VCaP (cell line): ENCODE results near the gene ALB.

Source experiments
- H3K27ac ChIP-seq: fragments of 450-650 bp; 2 replicates; pipeline ENCODE4 v1.5.1; 2017
- TF ChIP-seq, protein P1 (sequence below): fragments of 450-650 bp; conservative IDR thresholded peaks from 2 replicates; pipeline ENCODE4 v1.5.1; 2017; ENCODE audit warnings: mild to moderate bottlenecking, moderate library complexity

The ALB gene

DNA sequence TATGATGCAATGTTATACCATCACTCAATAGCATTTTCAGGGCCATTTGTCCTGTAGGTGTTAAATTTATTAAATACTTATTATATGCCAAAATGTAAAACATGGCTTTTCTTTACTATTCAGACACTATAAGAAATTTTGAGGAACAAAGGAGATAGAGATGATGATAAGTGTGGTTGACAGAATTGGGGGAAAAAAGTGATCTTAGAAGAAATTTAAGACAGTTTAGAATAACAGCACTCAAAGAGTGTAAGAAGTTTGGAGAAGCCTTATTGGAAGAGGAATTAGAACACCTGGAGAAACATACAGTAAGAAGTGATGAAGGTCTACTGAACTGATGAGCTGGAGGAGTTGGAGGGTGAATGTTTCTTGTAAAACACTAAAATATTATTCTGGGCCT is 19.1 kb downstream of the ALB start:
- H3K27ac ChIP-seq = no peak overlapping the region
- TF ChIP-seq, protein P1, sequence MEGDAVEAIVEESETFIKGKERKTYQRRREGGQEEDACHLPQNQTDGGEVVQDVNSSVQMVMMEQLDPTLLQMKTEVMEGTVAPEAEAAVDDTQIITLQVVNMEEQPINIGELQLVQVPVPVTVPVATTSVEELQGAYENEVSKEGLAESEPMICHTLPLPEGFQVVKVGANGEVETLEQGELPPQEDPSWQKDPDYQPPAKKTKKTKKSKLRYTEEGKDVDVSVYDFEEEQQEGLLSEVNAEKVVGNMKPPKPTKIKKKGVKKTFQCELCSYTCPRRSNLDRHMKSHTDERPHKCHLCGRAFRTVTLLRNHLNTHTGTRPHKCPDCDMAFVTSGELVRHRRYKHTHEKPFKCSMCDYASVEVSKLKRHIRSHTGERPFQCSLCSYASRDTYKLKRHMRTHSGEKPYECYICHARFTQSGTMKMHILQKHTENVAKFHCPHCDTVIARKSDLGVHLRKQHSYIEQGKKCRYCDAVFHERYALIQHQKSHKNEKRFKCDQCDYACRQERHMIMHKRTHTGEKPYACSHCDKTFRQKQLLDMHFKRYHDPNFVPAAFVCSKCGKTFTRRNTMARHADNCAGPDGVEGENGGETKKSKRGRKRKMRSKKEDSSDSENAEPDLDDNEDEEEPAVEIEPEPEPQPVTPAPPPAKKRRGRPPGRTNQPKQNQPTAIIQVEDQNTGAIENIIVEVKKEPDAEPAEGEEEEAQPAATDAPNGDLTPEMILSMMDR = no peak

DNA sequence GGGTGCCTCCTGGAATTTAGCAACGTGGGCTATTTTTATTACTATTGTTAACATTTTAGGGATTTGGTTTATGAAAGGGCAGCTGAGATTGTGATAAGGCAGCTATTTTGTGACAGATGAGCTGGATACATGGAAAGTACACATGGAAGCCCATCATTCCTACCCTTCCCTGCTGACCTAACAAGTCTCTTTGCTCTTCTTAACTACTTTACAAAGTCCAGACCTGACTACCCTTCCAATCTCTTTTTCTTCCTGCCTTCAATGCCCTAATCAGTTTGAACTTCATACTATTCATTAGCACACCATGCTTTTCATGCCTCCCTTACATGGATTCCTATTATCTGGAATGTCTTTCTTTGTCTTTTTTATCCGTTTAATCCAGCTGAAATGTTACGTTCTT is 22.6 kb downstream of the ALB start:
- TF ChIP-seq, protein P1 = no peak
- no peak overlapping the region for H3K27ac ChIP-seq

DNA sequence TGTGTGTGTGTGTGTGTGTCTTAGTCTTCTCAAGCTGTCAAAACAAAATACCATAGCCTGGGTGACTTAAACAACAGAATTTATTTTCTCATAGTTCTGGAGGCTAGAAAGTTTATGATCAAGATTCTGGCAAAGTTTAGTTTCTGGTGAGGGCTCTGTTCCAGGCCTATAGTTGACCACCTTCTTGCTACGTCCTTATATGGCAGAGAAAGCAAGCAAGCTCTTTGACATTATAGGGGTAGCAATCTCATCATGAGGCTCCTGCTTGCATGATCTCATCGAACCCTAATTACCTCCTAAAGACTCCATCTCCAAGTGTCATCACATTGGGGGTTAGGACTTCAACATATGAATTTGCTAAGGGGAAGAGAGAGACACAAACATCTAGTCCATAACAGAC is 25.0 kb downstream of the ALB start:
- no peak overlapping the region for H3K27ac ChIP-seq

DNA sequence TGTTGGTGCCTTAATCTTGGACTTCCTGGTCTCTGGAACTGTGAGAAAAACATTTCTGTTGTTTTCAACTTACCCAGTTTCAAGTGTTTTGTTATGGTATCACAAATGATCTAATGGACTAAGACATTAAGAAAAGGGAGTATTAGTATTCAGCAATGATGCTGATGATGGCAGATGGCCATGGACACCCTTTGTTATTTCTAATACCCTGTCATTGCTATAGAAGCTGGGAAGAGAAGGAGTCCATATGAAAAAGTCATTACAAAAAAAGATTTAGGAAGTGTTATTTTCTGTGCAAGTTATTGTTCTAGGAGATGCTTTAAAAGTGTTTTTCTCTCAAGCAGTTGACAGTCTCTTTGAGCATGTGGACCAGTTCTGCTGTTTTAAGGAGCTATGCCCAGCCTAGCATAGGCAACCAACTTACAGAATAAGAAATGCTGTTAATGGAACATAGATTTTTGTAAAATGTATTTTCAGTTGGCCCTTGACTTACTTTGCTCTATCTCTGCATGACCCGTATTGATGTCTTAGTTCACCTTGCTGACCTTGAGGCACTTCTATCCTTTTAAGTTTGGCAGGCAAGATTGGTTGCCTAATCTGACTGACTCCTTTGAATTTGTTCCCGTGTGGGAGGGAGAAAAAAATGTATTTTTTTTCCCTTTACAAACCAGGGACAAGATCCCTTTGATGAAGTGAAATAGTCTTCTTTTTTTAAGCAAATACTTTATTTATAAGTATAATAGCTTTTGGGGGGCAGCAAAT is 25.9 kb downstream of the ALB start:
- TF ChIP-seq, protein P1 = no peak
- no peak overlapping the region for H3K27ac ChIP-seq

More for the DNA sequence above, 25.0 kb downstream of the ALB start:
- TF ChIP-seq, protein P1 = no peak

DNA sequence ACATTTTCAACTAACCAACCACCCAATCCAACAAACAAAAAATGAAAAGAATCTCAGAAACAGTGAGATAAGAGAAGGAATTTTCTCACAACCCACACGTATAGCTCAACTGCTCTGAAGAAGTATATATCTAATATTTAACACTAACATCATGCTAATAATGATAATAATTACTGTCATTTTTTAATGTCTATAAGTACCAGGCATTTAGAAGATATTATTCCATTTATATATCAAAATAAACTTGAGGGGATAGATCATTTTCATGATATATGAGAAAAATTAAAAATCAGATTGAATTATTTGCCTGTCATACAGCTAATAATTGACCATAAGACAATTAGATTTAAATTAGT is 27.7 kb downstream of the ALB start:
- TF ChIP-seq, protein P1 = no peak
- no peak overlapping the region for H3K27ac ChIP-seq

DNA sequence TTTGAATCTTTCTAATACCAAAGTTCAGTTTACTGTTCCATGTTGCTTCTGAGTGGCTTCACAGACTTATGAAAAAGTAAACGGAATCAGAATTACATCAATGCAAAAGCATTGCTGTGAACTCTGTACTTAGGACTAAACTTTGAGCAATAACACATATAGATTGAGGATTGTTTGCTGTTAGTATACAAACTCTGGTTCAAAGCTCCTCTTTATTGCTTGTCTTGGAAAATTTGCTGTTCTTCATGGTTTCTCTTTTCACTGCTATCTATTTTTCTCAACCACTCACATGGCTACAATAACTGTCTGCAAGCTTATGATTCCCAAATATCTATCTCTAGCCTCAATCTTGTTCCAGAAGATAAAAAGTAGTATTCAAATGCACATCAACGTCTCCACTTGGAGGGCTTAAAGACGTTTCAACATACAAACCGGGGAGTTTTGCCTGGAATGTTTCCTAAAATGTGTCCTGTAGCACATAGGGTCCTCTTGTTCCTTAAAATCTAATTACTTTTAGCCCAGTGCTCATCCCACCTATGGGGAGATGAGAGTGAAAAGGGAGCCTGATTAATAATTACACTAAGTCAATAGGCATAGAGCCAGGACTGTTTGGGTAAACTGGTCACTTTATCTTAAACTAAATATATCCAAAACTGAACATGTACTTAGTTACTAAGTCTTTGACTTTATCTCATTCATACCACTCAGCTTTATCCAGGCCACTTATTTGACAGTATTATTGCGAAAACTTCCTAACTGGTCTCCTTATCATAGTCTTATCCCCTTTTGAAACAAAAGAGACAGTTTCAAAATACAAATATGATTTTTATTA is 28.3 kb downstream of the ALB start:
- no peak overlapping the region; the same call in 1 of the 2 replicates for H3K27ac ChIP-seq
- TF ChIP-seq, protein P1 = no peak

DNA sequence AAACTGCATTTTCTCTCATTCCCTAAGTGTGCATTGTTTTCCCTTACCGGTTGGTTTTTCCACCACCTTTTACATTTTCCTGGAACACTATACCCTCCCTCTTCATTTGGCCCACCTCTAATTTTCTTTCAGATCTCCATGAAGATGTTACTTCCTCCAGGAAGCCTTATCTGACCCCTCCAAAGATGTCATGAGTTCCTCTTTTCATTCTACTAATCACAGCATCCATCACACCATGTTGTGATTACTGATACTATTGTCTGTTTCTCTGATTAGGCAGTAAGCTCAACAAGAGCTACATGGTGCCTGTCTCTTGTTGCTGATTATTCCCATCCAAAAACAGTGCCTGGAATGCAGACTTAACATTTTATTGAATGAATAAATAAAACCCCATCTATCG is 29.1 kb downstream of the ALB start:
- no peak overlapping the region; the same call in 1 of the 2 replicates for H3K27ac ChIP-seq
- TF ChIP-seq, protein P1 = no peak
